Measurements from ENCODE around the gene FCAMR. TPM values are rescaled to one million over a fixed set of nuclear protein-coding genes. Genes with fewer than 3 reads are reported as not detected.

Gene FCAMR
- total and polyA plus RNA-seq, 2 donors (not counting 3 experiments of a cell fraction or from before 2014, with no cell fraction given), result not detected

DNA sequence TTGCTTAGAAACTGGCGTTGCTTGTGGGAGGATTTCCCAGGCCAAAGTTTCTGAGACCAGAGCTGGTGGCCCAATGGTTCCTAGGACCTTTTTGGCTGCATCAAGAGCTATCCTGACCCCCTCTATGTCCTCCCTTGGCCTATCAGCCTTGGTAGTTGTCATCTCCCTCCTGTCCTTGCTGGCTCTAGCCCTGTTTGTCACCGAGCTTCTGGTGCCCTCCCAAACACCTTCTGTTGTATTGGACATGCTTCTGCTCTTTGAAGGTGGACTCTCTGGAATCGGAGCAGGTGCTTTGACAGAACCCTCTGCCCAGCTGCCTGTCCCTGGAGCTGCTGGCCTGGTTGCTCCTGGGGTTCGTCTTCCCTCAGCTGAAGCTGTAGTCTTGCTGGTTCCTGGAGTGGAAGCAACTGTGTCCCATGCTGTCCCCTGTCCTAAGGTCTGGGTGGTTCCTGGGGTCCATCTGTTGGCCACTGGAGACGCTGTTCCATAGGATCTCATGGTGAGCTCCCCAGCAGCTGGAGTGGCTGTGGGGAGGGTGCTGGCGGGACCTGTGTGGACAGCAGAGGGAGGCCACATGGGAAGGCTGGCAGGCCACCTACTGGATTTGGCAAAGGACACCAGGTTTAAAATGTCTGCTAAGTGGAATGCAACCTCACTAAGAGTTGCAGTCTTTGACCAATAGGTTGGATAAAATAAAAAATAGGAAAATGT is 9.4 kb downstream of the FCAMR start:
- no peak overlapping the region for H3K27ac ChIP-seq (ENCODE audit: insufficient read depth, low read depth, low read length)
- POLR2A ChIA-PET, result no interaction called here
- TF ChIP-seq EZH2 (IDR thresholded peaks at IDR 0.05; ENCODE audit: borderline replicate concordance, low read depth, low read length, severe bottlenecking) (no peak), POLR2A (IDR thresholded peaks at IDR 0.05; ENCODE audit: low read depth, low read length) (no peak), FOS (IDR thresholded peaks at IDR 0.05; ENCODE audit: borderline replicate concordance, insufficient read depth, low read length) (no peak), MAX (IDR thresholded peaks at IDR 0.05; ENCODE audit: insufficient read depth, insufficient read length) (no peak), JUN (IDR thresholded peaks at IDR 0.05; ENCODE audit: borderline replicate concordance, insufficient read depth, insufficient read length, low read depth) (no peak), MYC (IDR thresholded peaks at IDR 0.05; ENCODE audit: low read depth, low read length) (no peak), GATA2 (IDR thresholded peaks at IDR 0.05; ENCODE audit: insufficient read depth, insufficient read length, low read depth, low read length) (no peak), POLR2AphosphoS5 (IDR thresholded peaks at IDR 0.05; ENCODE audit: insufficient read depth, low read depth, low read length) (no peak)
- TF ChIP-seq, protein P1, sequence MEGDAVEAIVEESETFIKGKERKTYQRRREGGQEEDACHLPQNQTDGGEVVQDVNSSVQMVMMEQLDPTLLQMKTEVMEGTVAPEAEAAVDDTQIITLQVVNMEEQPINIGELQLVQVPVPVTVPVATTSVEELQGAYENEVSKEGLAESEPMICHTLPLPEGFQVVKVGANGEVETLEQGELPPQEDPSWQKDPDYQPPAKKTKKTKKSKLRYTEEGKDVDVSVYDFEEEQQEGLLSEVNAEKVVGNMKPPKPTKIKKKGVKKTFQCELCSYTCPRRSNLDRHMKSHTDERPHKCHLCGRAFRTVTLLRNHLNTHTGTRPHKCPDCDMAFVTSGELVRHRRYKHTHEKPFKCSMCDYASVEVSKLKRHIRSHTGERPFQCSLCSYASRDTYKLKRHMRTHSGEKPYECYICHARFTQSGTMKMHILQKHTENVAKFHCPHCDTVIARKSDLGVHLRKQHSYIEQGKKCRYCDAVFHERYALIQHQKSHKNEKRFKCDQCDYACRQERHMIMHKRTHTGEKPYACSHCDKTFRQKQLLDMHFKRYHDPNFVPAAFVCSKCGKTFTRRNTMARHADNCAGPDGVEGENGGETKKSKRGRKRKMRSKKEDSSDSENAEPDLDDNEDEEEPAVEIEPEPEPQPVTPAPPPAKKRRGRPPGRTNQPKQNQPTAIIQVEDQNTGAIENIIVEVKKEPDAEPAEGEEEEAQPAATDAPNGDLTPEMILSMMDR (IDR thresholded peaks at IDR 0.05; ENCODE audit: extremely low read depth in 1 of 2, insufficient read depth in 1 of 2, low read depth in 1 of 2, low read length in 2 of 2), result no peak
- CTCF ChIA-PET, result interaction anchor here (0.6 to 1.0 kb wide), 2 partner anchors 19 to 25 kb away, joined by 3 read pairs; no protein-coding TSS in a partner anchor
- no peaks in the 10 kb centered on the region for H3K36me3 ChIP-seq (ENCODE audit: control insufficient read depth in 2 of 2, extremely low read depth in 1 of 2, insufficient read depth in 2 of 2, low read length in 2 of 2)
- H3K4me2 ChIP-seq (ENCODE audit: insufficient read depth, low read length), result no peak overlapping the region
- H4K20me1 ChIP-seq (replicated peaks; ENCODE audit: control insufficient read depth, extremely low read depth, insufficient read depth, low read length), result no peaks in the 10 kb centered on the region
- no peaks in the 10 kb centered on the region for H3K79me2 ChIP-seq (ENCODE audit: control insufficient read depth, insufficient read depth, low read length)
- intact Hi-C loops (cut with micrococcal nuclease), result no loop called here
- H3K9ac ChIP-seq (replicated peaks; ENCODE audit: extremely low read depth, insufficient read depth, low read length), result no peak overlapping the region
- no TSS peak for BruUV-seq (replicated peaks)
- H3K4me1 ChIP-seq (ENCODE audit: control insufficient read depth, extremely low read depth, insufficient read depth, low read length), result no peaks in the 10 kb centered on the region
- no peak for DNase-seq (ENCODE audit: low read depth, low spot score)
- no peaks in the 10 kb centered on the region for H3K27me3 ChIP-seq (ENCODE audit: control insufficient read depth in 2 of 2, insufficient read depth in 2 of 2, low read length in 2 of 2)
- no peaks in the 10 kb centered on the region for H3K9me1 ChIP-seq (replicated peaks; ENCODE audit: control insufficient read depth, extremely low read depth, insufficient read depth, low read length)
- no peaks in the 10 kb centered on the region for H3K9me3 ChIP-seq (replicated peaks; ENCODE audit: control insufficient read depth, insufficient read depth, low read length)
- dilution Hi-C loops (cut with MboI; ENCODE audit: extremely low pct_ligation_motif_present, low sequenced_read_pairs), result no loop called here
- no peak for FAIRE-seq
- no peak overlapping the region for H2AFZ ChIP-seq (ENCODE audit: low read depth, low read length)
- no peak overlapping the region for H3K4me3 ChIP-seq (replicated peaks in 1 of 3; ENCODE audit: insufficient read depth in 1 of 3, low read depth in 1 of 3, low read length in 3 of 3)

All from endothelial cell of umbilical vein (primary cell).